ENCODE results near the gene ESRRG. TPM values are rescaled to one million over a fixed set of nuclear protein-coding genes. Genes with fewer than 3 reads are reported as not detected.

ESRRG gene
- total RNA-seq, 1 donor from 2014 or later = 3.8 TPM

- Mint-ChIP-seq H3K4me3 (ENCODE audit: unreplicated experiment) (no peak overlapping the region), H3K4me1 (ENCODE audit: unreplicated experiment) (peaks cover 2% of the 10 kb centered on the region), H3K27me3 (ENCODE audit: unreplicated experiment) (no peaks in the 10 kb centered on the region), H3K27ac (ENCODE audit: unreplicated experiment) (no peak overlapping the region), H3K36me3 (ENCODE audit: low read depth, unreplicated experiment) (no peaks in the 10 kb centered on the region), H3K9me3 (ENCODE audit: unreplicated experiment) (no peaks in the 10 kb centered on the region)
- TF ChIP-seq CTCF (IDR thresholded peaks at IDR 0.05; ENCODE audit: unreplicated experiment) = no peak
- no peak for DNase-seq (ENCODE audit: low spot score)
These were observed 80.1 kb downstream of the ESRRG start for GRCh38 chr1:216643176-216643575.

GRCh38 chr1:216641669-216642460 is 81.4 kb downstream of the ESRRG start:
- H3K27me3 Mint-ChIP-seq (ENCODE audit: unreplicated experiment) = no peaks in the 10 kb centered on the region
- H3K27ac Mint-ChIP-seq (ENCODE audit: unreplicated experiment) = no peak overlapping the region
- H3K4me3 Mint-ChIP-seq (ENCODE audit: unreplicated experiment) = no peak overlapping the region
- H3K4me1 Mint-ChIP-seq (ENCODE audit: unreplicated experiment) = peaks cover 2% of the 10 kb centered on the region
- H3K36me3 Mint-ChIP-seq (ENCODE audit: low read depth, unreplicated experiment) = no peaks in the 10 kb centered on the region
- no peak for TF ChIP-seq CTCF (IDR thresholded peaks at IDR 0.05; ENCODE audit: unreplicated experiment)
- DNase-seq (ENCODE audit: low spot score) = no peak
- no peaks in the 10 kb centered on the region for H3K9me3 Mint-ChIP-seq (ENCODE audit: unreplicated experiment)

- Mint-ChIP-seq H3K36me3 (ENCODE audit: low read depth, unreplicated experiment) (no peaks in the 10 kb centered on the region), H3K4me3 (ENCODE audit: unreplicated experiment) (no peak overlapping the region), H3K9me3 (ENCODE audit: unreplicated experiment) (no peaks in the 10 kb centered on the region), H3K27me3 (ENCODE audit: unreplicated experiment) (no peaks in the 10 kb centered on the region), H3K4me1 (ENCODE audit: unreplicated experiment) (no peaks in the 10 kb centered on the region), H3K27ac (ENCODE audit: unreplicated experiment) (no peak overlapping the region)
- TF ChIP-seq CTCF (IDR thresholded peaks at IDR 0.05; ENCODE audit: unreplicated experiment) = no peak
- DNase-seq (ENCODE audit: low spot score) = no peak
These were observed 83.1 kb downstream of the ESRRG start for GRCh38 chr1:216640100-216640499.

- Mint-ChIP-seq H3K4me3 (ENCODE audit: unreplicated experiment) (no peak overlapping the region), H3K9me3 (ENCODE audit: unreplicated experiment) (no peaks in the 10 kb centered on the region), H3K36me3 (ENCODE audit: low read depth, unreplicated experiment) (no peaks in the 10 kb centered on the region), H3K27ac (ENCODE audit: unreplicated experiment) (no peak overlapping the region), H3K27me3 (ENCODE audit: unreplicated experiment) (no peaks in the 10 kb centered on the region), H3K4me1 (ENCODE audit: unreplicated experiment) (no peaks in the 10 kb centered on the region)
- no peak for TF ChIP-seq CTCF (IDR thresholded peaks at IDR 0.05; ENCODE audit: unreplicated experiment)
- no peak for DNase-seq (ENCODE audit: low spot score)
These were observed 90.2 kb downstream of the ESRRG start for GRCh38 chr1:216632980-216633379.

GRCh38 chr1:216630532-216630931 is 92.7 kb downstream of the ESRRG start:
- Mint-ChIP-seq H3K4me3 (ENCODE audit: unreplicated experiment) (no peak overlapping the region), H3K4me1 (ENCODE audit: unreplicated experiment) (no peaks in the 10 kb centered on the region), H3K36me3 (ENCODE audit: low read depth, unreplicated experiment) (no peaks in the 10 kb centered on the region), H3K27ac (ENCODE audit: unreplicated experiment) (no peak overlapping the region), H3K9me3 (ENCODE audit: unreplicated experiment) (no peaks in the 10 kb centered on the region), H3K27me3 (ENCODE audit: unreplicated experiment) (no peaks in the 10 kb centered on the region)
- no peak for DNase-seq (ENCODE audit: low spot score)
- TF ChIP-seq CTCF (IDR thresholded peaks at IDR 0.05; ENCODE audit: unreplicated experiment) = no peak

All from endothelial cell (in vitro differentiated cells).